MM.1S (cell line): ENCODE measurements around the gene SFSWAP.

Experiments used
- EZH2 ChIP-seq: fragments of 300-600 bp; sonication (generic); optimal IDR thresholded peaks from 2 replicates; pipeline ENCODE3; 2017; ENCODE audit warnings: low read depth, mild to moderate bottlenecking, antibody characterized with exemption, low read length, mixed read lengths
- TF ChIP-seq, protein P1 (sequence below): fragments of 300-600 bp; sonication (generic); IDR thresholded peaks from 2 replicates; pipeline ENCODE4 v1.5.1; 2016; ENCODE audit warnings: antibody characterized with exemption, low read length, mixed read lengths

DNA sequence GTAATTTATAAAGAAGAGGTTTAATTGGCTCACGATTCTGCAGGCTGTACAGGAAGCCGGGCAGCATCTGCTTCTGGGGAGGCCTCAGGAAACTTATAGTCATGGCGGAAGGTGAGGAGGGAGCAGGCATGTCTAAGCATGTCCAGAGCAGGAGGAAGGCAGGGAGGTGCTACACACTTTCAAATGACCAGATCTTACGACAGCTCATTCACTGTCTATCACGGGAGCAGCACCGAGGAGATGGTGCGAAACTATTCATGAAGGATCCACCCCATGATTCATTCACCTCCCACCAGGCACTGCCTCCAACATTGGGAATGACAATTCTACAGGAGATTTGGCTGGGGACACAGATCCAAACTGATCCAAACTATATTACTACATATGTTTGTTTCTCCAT, 10.0 kb downstream of the SFSWAP start:
- TF ChIP-seq, protein P1, sequence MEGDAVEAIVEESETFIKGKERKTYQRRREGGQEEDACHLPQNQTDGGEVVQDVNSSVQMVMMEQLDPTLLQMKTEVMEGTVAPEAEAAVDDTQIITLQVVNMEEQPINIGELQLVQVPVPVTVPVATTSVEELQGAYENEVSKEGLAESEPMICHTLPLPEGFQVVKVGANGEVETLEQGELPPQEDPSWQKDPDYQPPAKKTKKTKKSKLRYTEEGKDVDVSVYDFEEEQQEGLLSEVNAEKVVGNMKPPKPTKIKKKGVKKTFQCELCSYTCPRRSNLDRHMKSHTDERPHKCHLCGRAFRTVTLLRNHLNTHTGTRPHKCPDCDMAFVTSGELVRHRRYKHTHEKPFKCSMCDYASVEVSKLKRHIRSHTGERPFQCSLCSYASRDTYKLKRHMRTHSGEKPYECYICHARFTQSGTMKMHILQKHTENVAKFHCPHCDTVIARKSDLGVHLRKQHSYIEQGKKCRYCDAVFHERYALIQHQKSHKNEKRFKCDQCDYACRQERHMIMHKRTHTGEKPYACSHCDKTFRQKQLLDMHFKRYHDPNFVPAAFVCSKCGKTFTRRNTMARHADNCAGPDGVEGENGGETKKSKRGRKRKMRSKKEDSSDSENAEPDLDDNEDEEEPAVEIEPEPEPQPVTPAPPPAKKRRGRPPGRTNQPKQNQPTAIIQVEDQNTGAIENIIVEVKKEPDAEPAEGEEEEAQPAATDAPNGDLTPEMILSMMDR = no peak
- TF ChIP-seq EZH2 = no peak
